GM23338 (cell line): ENCODE measurements around the gene SST. TPM values are rescaled to one million over a fixed set of nuclear protein-coding genes. Genes with fewer than 3 reads are reported as not detected.

Experiments used
- ATAC-seq: fragments of 200-7000 bp; cut with Tn5 transposase; 3 replicates; pipeline ENCODE4 v1.9.1; 2020
- DNase-seq: peaks from one replicate; pipeline ENCODE4 v3.0.0-alpha.2; 2015; ENCODE audit warnings: low spot score
- H2AFZ ChIP-seq: fragments of 200-600 bp; sonication (generic); 2 replicates; pipeline ENCODE4 v1.8.0; 2016; ENCODE audit warnings: antibody characterized with exemption, mild to moderate bottlenecking, moderate library complexity
- H3F3A ChIP-seq: fragments of 200-600 bp; sonication (generic); replicated peaks from 2 replicates; pipeline ENCODE4 v1.8.0; 2017; ENCODE audit warnings: antibody characterized with exemption, mixed run types, low read depth
- H3K27ac ChIP-seq: fragments of 200-600 bp; sonication (generic); 2 replicates; pipeline ENCODE4 v1.6.1; 2016; ENCODE audit warnings: low read depth
- H3K27me3 ChIP-seq: fragments of 200-600 bp; sonication (generic); 2 replicates; pipeline ENCODE4 v1.8.0; 2016; ENCODE audit warnings: mild to moderate bottlenecking, mixed run types, moderate library complexity; ENCODE audit not compliant: insufficient read depth
- H3K36me3 ChIP-seq: fragments of 200-600 bp; sonication (generic); 2 replicates; pipeline ENCODE4 v1.8.0; 2016; ENCODE audit warnings: mild to moderate bottlenecking; ENCODE audit not compliant: insufficient read depth
- H3K4me1 ChIP-seq: fragments of 200-600 bp; sonication (generic); 2 replicates; pipeline ENCODE4 v1.8.0; 2016; ENCODE audit warnings: mild to moderate bottlenecking, moderate library complexity; ENCODE audit not compliant: insufficient read depth
- H3K4me2 ChIP-seq: fragments of 200-600 bp; sonication (generic); 2 replicates; pipeline ENCODE4 v1.7.1; 2017; ENCODE audit warnings: mixed run types
- H3K4me3 ChIP-seq: fragments of 200-600 bp; sonication (generic); 2 replicates; pipeline ENCODE4 v1.6.1; 2016; ENCODE audit warnings: mixed run types
- H3K79me2 ChIP-seq: fragments of 200-600 bp; sonication (generic); replicated peaks from 2 replicates; pipeline ENCODE4 v1.8.0; 2017; ENCODE audit warnings: mild to moderate bottlenecking; ENCODE audit not compliant: insufficient read depth
- H3K9me2 ChIP-seq: fragments of 200-600 bp; sonication (generic); 2 replicates; pipeline ENCODE4 v1.8.0; 2017; ENCODE audit not compliant: insufficient read depth
- H4K20me1 ChIP-seq: fragments of 200-600 bp; sonication (generic); replicated peaks from 2 replicates; pipeline ENCODE4 v1.8.0; 2017; ENCODE audit warnings: mild to moderate bottlenecking; ENCODE audit not compliant: insufficient read depth
- H3K27ac Mint-ChIP-seq: 2 replicates; pipeline ENCODE4 v1.8.0; 2020; ENCODE audit warnings: inconsistent platforms, mild to moderate bottlenecking, moderate library complexity, mixed read lengths
- H3K27me3 Mint-ChIP-seq: 3 replicates; pipeline ENCODE4 v1.8.0; 2022; ENCODE audit warnings: low read depth, mild to moderate bottlenecking, moderate library complexity, mixed read lengths, inconsistent platforms; ENCODE audit not compliant: insufficient read depth, poor library complexity
- H3K36me3 Mint-ChIP-seq: 3 replicates; pipeline ENCODE4 v1.8.0; 2021; ENCODE audit warnings: low read depth, mild to moderate bottlenecking, inconsistent platforms, moderate library complexity, mixed read lengths
- H3K4me1 Mint-ChIP-seq: 3 replicates; pipeline ENCODE4 v1.8.0; 2020; ENCODE audit warnings: mild to moderate bottlenecking, inconsistent platforms, mixed read lengths
- H3K4me3 Mint-ChIP-seq: 3 replicates; pipeline ENCODE4 v1.8.0; 2021; ENCODE audit warnings: moderate library complexity, mild to moderate bottlenecking, inconsistent platforms, mixed read lengths
- H3K9me3 Mint-ChIP-seq: 3 replicates; pipeline ENCODE4 v1.8.0; 2020; ENCODE audit warnings: moderate library complexity, mild to moderate bottlenecking, inconsistent platforms, mixed read lengths
- CREB1 ChIP-seq: fragments of 250-450 bp; sonication (Bioruptor Pico); IDR thresholded peaks from 2 replicates; pipeline ENCODE4 v1.5.0; 2020; ENCODE audit warnings: low read depth, mild to moderate bottlenecking, moderate library complexity
- POLR2AphosphoS5 ChIP-seq: IDR thresholded peaks from 2 replicates; pipeline ENCODE4 v1.6.1; 2016; ENCODE audit warnings: antibody characterized with exemption, low read depth
- REST ChIP-seq: IDR thresholded peaks from one replicate; pipeline ENCODE4 v1.6.1; 2018; ENCODE audit warnings: antibody characterized with exemption; ENCODE audit not compliant: unreplicated experiment
- STAT1 ChIP-seq: IDR thresholded peaks from one replicate; pipeline ENCODE4 v1.6.1; 2016; ENCODE audit warnings: antibody characterized with exemption; ENCODE audit not compliant: unreplicated experiment
- ZNF114 ChIP-seq: fragments of 250-450 bp; sonication (Bioruptor Pico); IDR thresholded peaks from 2 replicates; pipeline ENCODE4 v1.5.0; 2020; ENCODE audit warnings: mild to moderate bottlenecking, moderate library complexity
- ZNF331 ChIP-seq: fragments of 250-450 bp; sonication (Bioruptor Pico); IDR thresholded peaks from 2 replicates; pipeline ENCODE4 v1.5.0; 2020; ENCODE audit warnings: low read depth, mild to moderate bottlenecking, moderate library complexity
- ZNF462 ChIP-seq: fragments of 250-450 bp; sonication (Bioruptor Pico); IDR thresholded peaks from 2 replicates; pipeline ENCODE4 v1.5.0; 2020; ENCODE audit warnings: mild to moderate bottlenecking, moderate library complexity
- polyA plus RNA-seq: library from polyadenylated mRNA; unstranded; fragments of >200 nt; fragmentation: Nextera tagmentation; extraction: Ambion mirVana; gene quantifications from 2 replicates; pipeline ENCODE4 v1.2.1, GENCODE V29; 2016
- total RNA-seq: library from RNA; depleted of rRNA; stranded (reverse); fragments of >200 nt; shearing (Covaris generic); gene quantifications from 2 replicates; pipeline ENCODE4 v1.2.3, GENCODE V29; 2014

SST gene
- total and polyA plus RNA-seq, 2 experiments from 2014 or later: 3.9 TPM; not detected in 1

- Mint-ChIP-seq H3K27me3 (peaks cover 6% of the 10 kb centered on the region), H3K4me1 (peaks cover 13% of the 10 kb centered on the region), H3K36me3 (no peaks in the 10 kb centered on the region), H3K27ac (no peak overlapping the region), H3K4me3 (no peak overlapping the region), H3K9me3 (no peaks in the 10 kb centered on the region)
- Histone ChIP-seq H4K20me1 (no peaks in the 10 kb centered on the region), H3K36me3 (no peaks in the 10 kb centered on the region), H3K4me1 (peaks cover 12% of the 10 kb centered on the region; the same call in 1 of the 2 replicates), H3K4me2 (no peak overlapping the region), H3K27me3 (peaks cover 3% of the 10 kb centered on the region; the same call in 1 of the 2 replicates), H2AFZ (no peak overlapping the region), H3K4me3 (no peak overlapping the region), H3K27ac (no peak overlapping the region), H3K9me2 (no peaks in the 10 kb centered on the region; the same call in 1 of the 2 replicates), H3K79me2 (no peaks in the 10 kb centered on the region), H3F3A (no peaks in the 10 kb centered on the region)
- TF ChIP-seq STAT1 (no peak), ZNF114 (CRISPR knock-in tag) (no peak), ZNF462 (CRISPR knock-in tag) (no peak), POLR2AphosphoS5 (no peak), CREB1 (CRISPR knock-in tag) (no peak), REST (no peak), ZNF331 (CRISPR knock-in tag) (no peak)
- ATAC-seq (no peak), DNase-seq (no peak)
Observed at GRCh38 chr3:187677604-187678003, 7.4 kb upstream of the SST start.
